AG09309 (cell line): ENCODE results near the gene AGMO.

Experiments
- DNase-seq: peaks from one replicate; pipeline ENCODE4 v3.0.0-alpha.2; 2010; ENCODE audit warnings: low read depth
- H3K4me3 ChIP-seq: 2 replicates; pipeline ENCODE4 v1.5.1; 2011; ENCODE audit warnings: mild to moderate bottlenecking, low read depth, low read length, moderate library complexity; ENCODE audit not compliant: control insufficient read depth
- CTCF ChIP-seq: IDR thresholded peaks from 2 replicates; pipeline ENCODE4 v1.5.1; 2011; ENCODE audit warnings: mild to moderate bottlenecking, low read depth, low read length, inconsistent platforms; ENCODE audit not compliant: insufficient read depth, control insufficient read depth; ENCODE audit errors: missing control alignments

AGMO gene

GRCh38 chr7:15602236-15602635, 40.4 kb upstream of the AGMO start:
- no peak overlapping the region for H3K4me3 ChIP-seq
- DNase-seq, result no peak
- TF ChIP-seq CTCF, result no peak

GRCh38 chr7:15601175-15601574, 39.4 kb upstream of the AGMO start:
- no peak for TF ChIP-seq CTCF
- DNase-seq, result no peak
- no peak overlapping the region for H3K4me3 ChIP-seq

GRCh38 chr7:15600298-15600697, 38.5 kb upstream of the AGMO start:
- no peak for DNase-seq
- no peak for TF ChIP-seq CTCF
- no peak overlapping the region for H3K4me3 ChIP-seq

- TF ChIP-seq CTCF, result no peak
- no peak overlapping the region for H3K4me3 ChIP-seq
- DNase-seq, result no peak
These were observed 32.6 kb upstream of the AGMO start for GRCh38 chr7:15594461-15594860.

- no peak for DNase-seq
- TF ChIP-seq CTCF, result no peak
- no peak overlapping the region for H3K4me3 ChIP-seq
These were observed 31.6 kb upstream of the AGMO start for GRCh38 chr7:15593382-15593781.

GRCh38 chr7:15586266-15586665, 24.5 kb upstream of the AGMO start:
- H3K4me3 ChIP-seq, result no peak overlapping the region
- no peak for DNase-seq
- no peak for TF ChIP-seq CTCF

GRCh38 chr7:15584575-15584974, 22.8 kb upstream of the AGMO start:
- TF ChIP-seq CTCF, result no peak
- DNase-seq, result no peak
- H3K4me3 ChIP-seq, result no peak overlapping the region
